ENCODE measurements around the gene ZMIZ1.

GRCh38 chr10:79263939-79264338 lies 195.2 kb downstream of the ZMIZ1 start:
- TF ChIP-seq CTCF (IDR thresholded peaks at IDR 0.05) (no peak), POLR2A (IDR thresholded peaks at IDR 0.05) (no peak)

Data from lower leg skin (tissue), 3 donors.